Thoracic aorta (tissue), 2 donors: Measurements from ENCODE around the gene ZFAND3. TPM values are rescaled to one million over a fixed set of nuclear protein-coding genes. Genes with fewer than 3 reads are reported as not detected.
A peak's percentile ranks its signal among the peaks of the same experiment; 100 is the strongest.
"Not testable (repeated sequence)": the region's sequence is repeated elsewhere in the genome, so short reads cannot be mapped to it uniquely, and the experiment has no call there.

Experiments used
- ATAC-seq: fragments of 150-250 bp; one replicate; pipeline ENCODE4 v1.8.0; 2017; ENCODE audit warnings: low read depth; ENCODE audit not compliant: insufficient number of reproducible peaks, low FRiP score
- DNase-seq: peaks from one replicate; pipeline ENCODE4 v3.0.0-alpha.2; 2020; ENCODE audit warnings: low spot score
- H3K27ac ChIP-seq, 2 donors: fragments of 200-600 bp; sonication (generic); 1 replicate in 1 of 2; 2 replicates in 1 of 2; pipeline ENCODE4 v1.5.1; 2016; ENCODE audit warnings: mild to moderate bottlenecking in 2 of 2, moderate library complexity in 2 of 2
- H3K27me3 ChIP-seq: fragments of 200-600 bp; sonication (generic); replicated peaks from 2 replicates; pipeline ENCODE4 v1.6.0; 2016; ENCODE audit warnings: mild to moderate bottlenecking; ENCODE audit not compliant: insufficient read depth
- H3K36me3 ChIP-seq: fragments of 200-600 bp; sonication (generic); one replicate; pipeline ENCODE4 v1.5.1; 2016
- H3K4me1 ChIP-seq, 2 donors: fragments of 200-600 bp; sonication (generic); 1 replicate in 1 of 2; 2 replicates in 1 of 2; pipeline versions ENCODE4 v1.5.1 to v1.6.0; 2016; ENCODE audit warnings: low read depth in 2 of 2, mild to moderate bottlenecking in 1 of 2; ENCODE audit not compliant: control insufficient read depth in 1 of 2
- H3K4me3 ChIP-seq: fragments of 200-600 bp; sonication (generic); 2 replicates; pipeline ENCODE4 v1.5.1; 2016; ENCODE audit warnings: mild to moderate bottlenecking
- H3K9me3 ChIP-seq: fragments of 200-600 bp; sonication (generic); 2 replicates; pipeline ENCODE4 v1.5.1; 2016
- CTCF ChIP-seq: fragments of 200-600 bp; sonication (generic); IDR thresholded peaks from one replicate; pipeline ENCODE4 v1.5.1; 2019; ENCODE audit warnings: antibody characterized with exemption
- total RNA-seq, 2 donors: library from RNA; depleted of rRNA; stranded (reverse); fragments of >200 nt; gene quantifications; one replicate each; pipeline versions ENCODE4 v1.1.0 to v1.2.3, GENCODE V29; 2016

ZFAND3 gene
- total RNA-seq, 2 donors from 2014 or later: 45.4 to 56.2 TPM

GRCh38 chr6:37990762-37991525, 171.4 kb downstream of the ZFAND3 start:
- ATAC-seq (no peak), DNase-seq (no peak)
- Histone ChIP-seq H3K9me3 (no peaks in the 10 kb centered on the region), H3K4me1 (peaks cover 49 to 74% of the 10 kb centered on the region in 2 donors), H3K4me3 (no peak overlapping the region), H3K27ac (peak overlapping the region in 1 of 2 donors; percentile 1), H3K27me3 (no peaks in the 10 kb centered on the region), H3K36me3 (no peaks in the 10 kb centered on the region)
- TF ChIP-seq CTCF: no peak

- DNase-seq (no peak), ATAC-seq (no peak)
- Histone ChIP-seq H3K27me3 (no peaks in the 10 kb centered on the region), H3K4me3 (no peak overlapping the region), H3K4me1 (peaks cover 36 to 70% of the 10 kb centered on the region in 2 donors), H3K27ac (no peak overlapping the region), H3K9me3 (no peaks in the 10 kb centered on the region), H3K36me3 (no peaks in the 10 kb centered on the region)
- no peak for TF ChIP-seq CTCF
Observed at GRCh38 chr6:37992749-37993148, 173.2 kb downstream of the ZFAND3 start.

- H3K27ac ChIP-seq, H3K27me3 ChIP-seq, ATAC-seq, H3K9me3 ChIP-seq, H3K4me3 ChIP-seq, DNase-seq, H3K36me3 ChIP-seq: not testable (repeated sequence)
- peaks cover 31 to 65% of the 10 kb centered on the region in 2 donors for H3K4me1 ChIP-seq
Observed at GRCh38 chr6:37993194-37993593, 173.7 kb downstream of the ZFAND3 start.

- no peak overlapping the region for H3K27ac ChIP-seq
- H3K9me3 ChIP-seq: no peaks in the 10 kb centered on the region
- no peak for TF ChIP-seq CTCF
- DNase-seq: no peak
- H3K27me3 ChIP-seq: no peaks in the 10 kb centered on the region
- no peak for ATAC-seq
- peaks cover 27 to 61% of the 10 kb centered on the region in 2 donors for H3K4me1 ChIP-seq
- H3K4me3 ChIP-seq: no peak overlapping the region
- H3K36me3 ChIP-seq: no peaks in the 10 kb centered on the region
Observed at GRCh38 chr6:37993596-37993995, 174.1 kb downstream of the ZFAND3 start.

- Histone ChIP-seq H3K4me3 (no peak overlapping the region), H3K27ac (no peak overlapping the region), H3K36me3 (no peaks in the 10 kb centered on the region), H3K9me3 (no peaks in the 10 kb centered on the region), H3K4me1 (peaks cover 21 to 55% of the 10 kb centered on the region in 2 donors), H3K27me3 (no peaks in the 10 kb centered on the region)
- ATAC-seq (no peak), DNase-seq (no peak)
- TF ChIP-seq CTCF: no peak
Observed at GRCh38 chr6:37994223-37994622, 174.7 kb downstream of the ZFAND3 start.
